Testis (tissue), 2 donors: ENCODE measurements around the gene GRID2.

Source experiments
- POLR2A ChIP-seq: fragments of 450-650 bp; IDR thresholded peaks from one replicate; pipeline ENCODE4 v1.6.1; 2017; ENCODE audit warnings: antibody characterized with exemption, mild to moderate bottlenecking, moderate library complexity
- TF ChIP-seq, protein P1 (sequence below), 3 experiments: fragments of 450-650 bp in 2 of 3; fragments of 200-600 bp in 1 of 3; sonication (generic) in 1 of 3; IDR thresholded peaks; one replicate each; pipeline ENCODE4 v1.5.1; 2016 to 2019; ENCODE audit warnings: antibody characterized with exemption in 3 of 3, mild to moderate bottlenecking in 2 of 3, moderate library complexity in 1 of 3

DNA sequence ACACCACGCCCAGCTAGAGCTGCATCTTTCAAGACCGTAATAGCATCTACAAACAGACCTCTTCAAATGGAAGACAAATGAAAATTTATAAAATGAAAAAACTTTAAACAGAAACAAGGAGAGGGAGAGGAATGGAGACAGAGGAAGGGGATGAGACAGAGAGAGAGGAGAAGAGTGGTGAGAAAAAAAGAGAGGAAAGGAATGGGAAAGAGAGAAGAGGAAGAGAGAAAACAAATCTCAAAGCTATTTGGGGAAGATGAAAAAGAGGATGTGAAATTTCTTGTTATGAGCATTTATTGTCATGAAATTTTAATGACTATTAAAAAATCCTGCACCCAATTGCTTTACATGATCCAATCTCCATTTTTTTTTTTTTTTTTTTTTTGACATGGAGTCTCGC lies 726.9 kb downstream of the GRID2 start:
- TF ChIP-seq POLR2A: no peak
- TF ChIP-seq, protein P1, sequence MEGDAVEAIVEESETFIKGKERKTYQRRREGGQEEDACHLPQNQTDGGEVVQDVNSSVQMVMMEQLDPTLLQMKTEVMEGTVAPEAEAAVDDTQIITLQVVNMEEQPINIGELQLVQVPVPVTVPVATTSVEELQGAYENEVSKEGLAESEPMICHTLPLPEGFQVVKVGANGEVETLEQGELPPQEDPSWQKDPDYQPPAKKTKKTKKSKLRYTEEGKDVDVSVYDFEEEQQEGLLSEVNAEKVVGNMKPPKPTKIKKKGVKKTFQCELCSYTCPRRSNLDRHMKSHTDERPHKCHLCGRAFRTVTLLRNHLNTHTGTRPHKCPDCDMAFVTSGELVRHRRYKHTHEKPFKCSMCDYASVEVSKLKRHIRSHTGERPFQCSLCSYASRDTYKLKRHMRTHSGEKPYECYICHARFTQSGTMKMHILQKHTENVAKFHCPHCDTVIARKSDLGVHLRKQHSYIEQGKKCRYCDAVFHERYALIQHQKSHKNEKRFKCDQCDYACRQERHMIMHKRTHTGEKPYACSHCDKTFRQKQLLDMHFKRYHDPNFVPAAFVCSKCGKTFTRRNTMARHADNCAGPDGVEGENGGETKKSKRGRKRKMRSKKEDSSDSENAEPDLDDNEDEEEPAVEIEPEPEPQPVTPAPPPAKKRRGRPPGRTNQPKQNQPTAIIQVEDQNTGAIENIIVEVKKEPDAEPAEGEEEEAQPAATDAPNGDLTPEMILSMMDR (IDR thresholded peaks at IDR 0.05): no peak
